ENCODE measurements around the gene VSX1.

Gene VSX1

DNA sequence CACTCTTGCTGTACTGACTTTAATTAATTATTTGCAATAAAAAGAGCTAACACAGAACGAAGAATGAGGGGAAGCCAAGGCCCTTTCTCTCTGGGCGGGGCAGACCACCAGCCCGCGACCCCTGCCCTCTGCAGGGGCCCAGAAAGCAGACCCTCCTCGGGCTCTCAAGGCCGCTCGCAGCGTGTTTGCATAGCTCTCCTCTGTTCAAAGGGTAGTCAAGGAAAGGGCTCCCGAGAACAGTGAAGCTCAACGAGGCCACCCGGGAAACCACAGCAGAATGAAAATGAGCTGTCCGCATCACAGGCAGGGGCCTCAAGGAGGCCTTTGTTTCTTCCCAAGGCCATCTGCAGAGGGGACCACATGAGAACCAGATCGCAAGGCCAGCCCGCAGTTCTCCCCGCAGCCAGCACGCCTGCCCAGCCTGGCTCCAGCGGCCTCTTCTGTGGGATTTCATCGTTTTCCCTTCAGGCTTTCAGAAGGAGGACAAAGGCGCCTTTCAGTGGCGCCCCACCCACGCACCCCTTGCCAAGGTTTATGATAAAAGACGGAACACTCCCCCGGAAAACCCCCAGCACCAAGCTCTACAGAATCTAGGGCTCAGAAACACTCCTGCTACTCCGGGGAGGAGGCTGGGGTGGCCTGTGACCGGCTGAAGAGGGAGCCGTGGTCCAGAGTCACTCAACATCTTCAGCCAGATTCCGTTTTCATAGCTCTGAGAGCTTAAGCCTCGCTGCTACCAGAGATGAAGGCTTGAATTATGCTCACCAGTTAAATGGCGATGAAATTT lies 49.3 kb downstream of the VSX1 start:
- no peak for DNase-seq (ENCODE audit: insufficient read length)
- FAIRE-seq, result no peak
- TF ChIP-seq POLR2AphosphoS5 (IDR thresholded peaks at IDR 0.05; ENCODE audit: low read depth, low read length), result no peak
- TF ChIP-seq TAF1 (IDR thresholded peaks at IDR 0.05; ENCODE audit: borderline replicate concordance, low read depth, low read length), result no peak

DNA sequence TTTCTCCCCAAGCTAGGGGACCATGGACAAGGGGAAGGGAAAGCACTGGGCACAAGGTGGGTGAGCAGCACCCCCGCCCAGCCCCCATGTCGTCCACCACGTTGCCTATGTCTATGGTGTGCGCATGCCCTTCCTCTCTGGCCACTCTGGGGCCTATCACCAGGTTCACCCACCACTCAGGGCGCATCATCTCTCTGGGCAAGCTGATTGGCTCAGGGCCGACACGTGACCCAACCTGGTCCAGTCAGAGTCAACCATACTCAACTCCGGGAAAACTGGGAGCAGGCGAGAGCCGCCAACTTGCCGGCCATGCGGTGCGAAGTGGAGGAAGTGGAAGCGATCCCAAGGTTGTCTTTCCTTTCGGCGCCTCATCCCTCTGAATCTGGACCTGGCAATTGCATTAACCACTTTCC lies 49.9 kb downstream of the VSX1 start:
- no peak for TF ChIP-seq TAF1 (IDR thresholded peaks at IDR 0.05; ENCODE audit: borderline replicate concordance, low read depth, low read length)
- TF ChIP-seq POLR2A (IDR thresholded peaks at IDR 0.05; ENCODE audit: low read depth, low read length), result no peak
- TF ChIP-seq POLR2AphosphoS5 (IDR thresholded peaks at IDR 0.05; ENCODE audit: low read depth, low read length), result no peak
- FAIRE-seq, result no peak
- DNase-seq (ENCODE audit: insufficient read length), result no peak

DNA sequence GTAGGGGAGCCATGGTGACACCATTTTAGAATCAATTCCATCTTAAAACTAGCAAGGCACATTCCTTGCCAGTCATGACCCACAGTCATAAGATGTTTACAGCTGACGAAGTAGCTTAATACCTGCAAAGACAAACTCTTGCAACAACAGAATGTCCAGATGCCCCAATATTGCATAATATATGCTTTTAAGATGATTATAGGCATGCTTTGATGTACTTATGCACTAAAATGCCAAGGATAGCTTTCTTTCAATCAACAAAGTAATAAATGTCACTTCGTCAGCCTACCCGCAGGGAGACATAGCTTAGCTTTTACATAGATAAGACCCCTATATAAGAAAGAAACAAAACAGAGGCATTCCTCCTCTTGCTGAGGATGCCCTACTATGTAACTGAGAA lies 50.7 kb downstream of the VSX1 start:
- DNase-seq (ENCODE audit: insufficient read length), result no peak
- no peak for FAIRE-seq
- TF ChIP-seq POLR2AphosphoS5 (IDR thresholded peaks at IDR 0.05; ENCODE audit: low read depth, low read length), result no peak
- no peak for TF ChIP-seq TAF1 (IDR thresholded peaks at IDR 0.05; ENCODE audit: borderline replicate concordance, low read depth, low read length)
- TF ChIP-seq POLR2A (IDR thresholded peaks at IDR 0.05; ENCODE audit: low read depth, low read length), result no peak

DNA sequence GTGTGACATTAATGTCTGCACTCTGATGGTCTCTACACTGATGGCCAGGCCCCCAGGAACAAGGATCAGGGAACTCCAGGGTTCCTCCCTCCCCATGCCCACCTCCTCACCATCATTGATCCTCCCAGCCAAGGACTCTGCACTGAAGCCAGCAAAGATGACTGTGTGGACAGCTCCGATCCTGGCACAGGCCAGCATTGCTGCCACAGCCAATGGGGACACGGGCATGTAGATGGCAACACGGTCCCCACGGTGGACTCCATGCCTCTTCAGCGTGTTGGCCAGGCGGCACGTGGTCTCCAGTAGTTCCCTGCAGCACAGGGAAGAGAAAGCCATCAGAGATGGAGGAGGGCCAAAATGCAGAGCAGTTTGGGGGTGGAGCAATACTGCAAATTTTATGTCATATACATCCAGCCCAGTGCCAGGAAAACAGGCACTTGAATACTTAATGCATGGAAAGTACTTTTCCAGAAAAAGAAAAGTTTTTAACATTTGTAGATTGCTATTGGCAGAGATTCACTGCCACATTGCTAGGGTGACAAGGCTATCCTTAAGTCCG lies 51.2 kb downstream of the VSX1 start:
- DNase-seq (ENCODE audit: insufficient read length), result no peak
- FAIRE-seq, result no peak
- TF ChIP-seq TAF1 (IDR thresholded peaks at IDR 0.05; ENCODE audit: borderline replicate concordance, low read depth, low read length) (no peak), POLR2A (IDR thresholded peaks at IDR 0.05; ENCODE audit: low read depth, low read length) (no peak), POLR2AphosphoS5 (IDR thresholded peaks at IDR 0.05; ENCODE audit: low read depth, low read length) (no peak)

DNA sequence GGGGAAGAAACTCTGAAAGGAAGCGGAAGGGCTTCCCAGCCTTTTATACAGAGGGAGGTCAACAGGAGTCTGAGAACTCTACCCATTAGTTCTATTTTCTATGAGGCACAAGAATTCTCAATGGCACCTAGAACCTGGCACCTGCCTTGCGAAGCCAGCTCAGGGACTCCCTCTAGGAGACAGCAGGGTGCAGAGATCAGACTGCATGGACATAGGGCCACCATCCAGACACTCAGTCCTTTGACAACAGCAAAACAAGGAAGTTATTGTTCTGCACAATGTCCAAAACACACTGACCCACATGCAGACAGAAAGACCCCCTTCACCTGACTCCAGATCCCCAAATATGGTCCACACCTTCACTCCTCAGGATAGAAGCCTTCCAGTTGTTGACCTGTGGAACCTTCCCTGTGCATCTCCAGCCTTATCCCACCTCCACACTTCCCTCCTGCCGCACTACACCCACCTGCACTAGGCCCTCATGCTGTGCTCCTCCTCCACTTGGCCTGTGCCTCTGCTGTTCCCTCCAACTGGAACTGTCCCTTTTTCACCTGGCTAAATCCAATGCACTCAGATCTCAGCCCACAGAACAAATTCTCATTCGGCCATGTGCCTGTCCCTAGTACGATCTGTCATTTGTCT lies 51.8 kb downstream of the VSX1 start:
- TF ChIP-seq TAF1 (IDR thresholded peaks at IDR 0.05; ENCODE audit: borderline replicate concordance, low read depth, low read length), result no peak
- FAIRE-seq (no peak), DNase-seq (ENCODE audit: insufficient read length) (no peak)

DNA sequence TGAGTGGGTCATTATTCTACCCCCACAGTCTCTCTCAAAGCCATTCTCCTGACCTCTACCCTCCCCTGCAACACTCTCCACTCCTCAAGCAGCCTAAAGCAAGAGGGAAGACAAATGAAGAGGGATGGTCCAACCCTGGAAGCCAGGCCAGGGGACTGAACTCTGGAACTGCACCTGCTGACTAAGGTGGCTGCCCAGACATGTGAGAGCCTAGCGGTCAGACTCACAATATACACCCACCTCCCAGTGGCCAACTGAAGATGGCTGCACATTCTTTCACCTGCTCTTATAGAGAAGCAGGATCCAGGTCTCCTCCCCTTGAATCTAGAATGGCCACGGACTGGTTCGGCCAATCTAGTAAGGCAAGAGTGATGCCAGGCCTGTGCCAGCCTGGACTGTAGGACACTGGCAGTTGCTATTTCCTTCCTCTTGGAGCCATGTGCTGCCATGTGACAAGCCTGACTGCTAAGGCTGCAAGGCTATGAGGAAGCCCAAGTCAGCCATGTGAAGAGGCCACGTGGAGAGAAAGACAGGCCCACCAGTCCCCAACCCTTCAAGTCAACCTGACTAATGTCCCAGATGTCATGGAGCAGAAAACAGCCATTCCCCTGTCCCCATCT lies 55.8 kb downstream of the VSX1 start:
- DNase-seq (ENCODE audit: insufficient read length), result no peak
- TF ChIP-seq TAF1 (IDR thresholded peaks at IDR 0.05; ENCODE audit: borderline replicate concordance, low read depth, low read length) (no peak), POLR2AphosphoS5 (IDR thresholded peaks at IDR 0.05; ENCODE audit: low read depth, low read length) (no peak), POLR2A (IDR thresholded peaks at IDR 0.05; ENCODE audit: low read depth, low read length) (no peak)
- FAIRE-seq, result no peak

All from GM12892 (cell line).